Stimulated activated naive CD4-positive, alpha-beta T cell (primary cell): ENCODE data around the gene LGALS7B.
"Not testable (repeated sequence)": the region's sequence is repeated elsewhere in the genome, so short reads cannot be mapped to it uniquely, and the experiment has no call there.

Experiments used
- DNase-seq, 6 experiments: peaks; one replicate each; lab custom pipeline; 2025; lab: John Stamatoyannopoulos, UW

The LGALS7B gene

DNA sequence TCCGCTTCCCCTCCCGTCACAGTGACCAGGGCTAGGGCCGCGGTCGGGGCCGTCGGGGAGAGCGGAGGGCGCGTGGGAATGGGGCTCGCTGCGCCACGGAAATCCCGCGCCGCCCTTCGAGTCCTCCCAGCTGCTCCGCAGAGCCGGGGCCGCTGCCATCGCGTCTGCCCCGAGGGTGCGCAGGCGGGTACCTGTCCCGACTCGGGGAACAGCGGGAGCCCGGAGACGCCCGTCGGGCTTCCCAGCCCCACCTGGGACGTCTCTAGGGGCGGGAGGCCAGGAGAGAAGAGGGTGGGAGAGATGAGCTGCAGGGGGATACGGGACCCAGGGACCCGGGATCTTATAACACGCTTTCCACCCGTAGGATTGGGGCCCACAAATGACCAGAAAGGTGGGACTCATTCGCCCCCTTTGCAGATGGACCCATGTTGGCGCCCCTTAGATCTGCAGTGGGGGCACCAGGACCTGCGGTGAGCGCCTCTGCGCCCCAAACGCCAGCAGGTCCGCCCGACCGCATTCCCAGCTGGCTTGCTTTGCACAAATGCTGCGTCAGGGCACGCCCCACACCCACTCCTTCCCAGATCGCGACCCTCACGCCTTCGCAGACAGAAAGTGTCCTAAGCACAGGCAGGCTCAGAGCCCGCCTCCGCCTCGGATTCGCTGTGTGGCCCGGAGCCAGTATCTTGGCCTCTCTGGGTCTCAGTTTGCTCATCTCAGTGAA, 18.6 kb upstream of the LGALS7B start:
- peak in 2 of 6 experiments; percentile 14 to 41 for DNase-seq

- DNase-seq, result not testable (repeated sequence)
Measured at GRCh38 chr19:38770949-38771275, 18.1 kb upstream of the LGALS7B start.

- DNase-seq, result not testable (repeated sequence)
Measured at GRCh38 chr19:38771569-38771968, 17.4 kb upstream of the LGALS7B start.

DNA sequence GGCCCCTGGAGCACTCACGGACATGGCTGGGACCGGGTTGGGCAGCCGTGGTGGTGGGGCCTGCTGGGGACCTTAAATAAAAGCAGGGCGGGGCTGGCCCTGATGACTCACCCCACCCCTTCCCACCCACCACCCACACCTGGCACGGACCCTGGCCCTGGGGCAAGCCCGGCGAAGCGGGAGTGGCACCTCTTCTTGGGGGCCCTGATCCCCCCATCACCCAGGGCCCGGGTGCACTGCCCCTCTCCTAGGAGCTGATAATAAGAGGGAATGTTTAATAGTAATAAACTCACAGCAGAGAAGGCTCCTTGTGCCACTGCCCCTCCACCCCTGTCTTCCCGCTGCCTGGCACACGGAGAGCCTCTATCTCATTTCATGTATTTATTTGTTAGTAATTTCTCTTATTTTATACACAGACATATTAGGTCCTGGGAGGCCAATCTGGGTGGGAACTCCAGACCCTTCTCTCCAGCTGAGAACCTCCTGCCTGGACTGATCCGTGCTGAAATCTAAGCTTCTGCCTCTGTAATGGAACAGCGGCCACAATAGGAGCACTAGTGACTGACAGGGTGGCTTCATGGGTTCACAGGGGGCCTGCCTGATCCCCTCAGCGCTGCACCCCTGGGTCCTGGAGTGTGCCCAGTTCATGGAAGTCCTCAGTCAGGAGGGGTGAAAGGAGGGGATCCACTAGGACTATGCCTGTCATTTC, 15.4 kb upstream of the LGALS7B start, which contains the start of gene LGALS7:
Gene LGALS7 (minus strand): TSS at position 49 of the 709 bp plus-strand sequence. CDS start 25 bp downstream, at position 24.
- no peak for DNase-seq

DNA sequence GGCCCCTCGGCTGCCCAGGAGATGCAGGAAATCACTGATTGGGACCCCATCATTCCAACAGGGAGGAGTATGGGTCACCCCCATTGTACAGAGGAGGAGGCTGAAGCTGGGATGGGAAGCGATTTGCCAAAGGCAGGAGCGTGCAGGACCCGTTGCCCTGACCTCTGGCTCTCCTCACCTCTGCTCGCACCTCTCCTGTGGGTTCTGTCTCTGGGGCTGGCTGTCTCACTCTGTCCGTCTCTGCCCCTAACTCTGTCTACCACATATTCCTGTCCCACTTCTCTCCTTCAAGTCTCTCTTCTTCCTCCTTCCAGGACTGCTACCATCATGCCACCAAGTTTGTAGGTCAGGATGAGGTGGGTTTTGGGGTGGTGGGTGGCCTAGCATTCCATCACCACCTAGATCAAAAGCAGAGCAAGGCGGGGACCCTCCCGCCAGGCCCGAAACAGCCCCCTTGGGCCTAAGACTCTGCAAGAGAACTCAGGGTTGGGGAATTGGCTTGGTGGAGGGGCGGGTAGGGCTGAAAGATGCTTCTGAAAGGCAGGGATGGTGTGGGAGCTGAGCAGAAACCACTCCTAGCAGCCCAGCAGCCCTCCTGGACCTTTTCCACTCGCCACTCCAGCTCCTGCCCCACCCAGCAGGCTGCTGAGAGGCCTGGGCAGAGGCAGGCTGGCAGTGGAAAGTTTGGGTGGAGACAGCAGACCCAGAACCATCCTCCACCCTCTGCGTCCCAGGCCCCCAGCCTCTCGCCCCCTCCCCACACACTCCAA, 14.6 kb upstream of the LGALS7B start:
- DNase-seq, result no peak

GRCh38 chr19:38778733-38779132, 10.3 kb upstream of the LGALS7B start:
- DNase-seq, result no peak

DNA sequence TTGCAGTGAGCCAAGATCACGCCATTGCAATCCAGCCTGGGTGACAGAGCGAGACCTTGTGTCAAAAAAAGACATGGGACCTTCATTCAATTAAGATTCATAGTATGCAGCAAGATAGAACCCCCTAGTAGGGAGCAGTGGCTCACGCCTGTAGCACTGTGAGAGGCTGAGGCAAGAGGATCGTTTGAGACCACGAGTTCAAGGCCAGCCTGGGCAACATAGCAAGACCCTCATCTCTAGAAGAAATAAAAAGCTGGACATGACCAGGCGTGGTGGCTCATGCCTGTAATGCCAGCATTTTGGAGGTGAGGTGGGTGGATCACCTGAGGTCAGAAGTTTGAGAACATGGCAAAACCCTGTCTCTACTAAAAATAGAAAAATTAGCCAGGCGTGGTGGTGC, 8.6 kb upstream of the LGALS7B start:
- no peak for DNase-seq

- no peak for DNase-seq
Measured at GRCh38 chr19:38781058-38781457, 7.9 kb upstream of the LGALS7B start.

GRCh38 chr19:38782212-38782611, 6.8 kb upstream of the LGALS7B start:
- DNase-seq, result not testable (repeated sequence)

DNA sequence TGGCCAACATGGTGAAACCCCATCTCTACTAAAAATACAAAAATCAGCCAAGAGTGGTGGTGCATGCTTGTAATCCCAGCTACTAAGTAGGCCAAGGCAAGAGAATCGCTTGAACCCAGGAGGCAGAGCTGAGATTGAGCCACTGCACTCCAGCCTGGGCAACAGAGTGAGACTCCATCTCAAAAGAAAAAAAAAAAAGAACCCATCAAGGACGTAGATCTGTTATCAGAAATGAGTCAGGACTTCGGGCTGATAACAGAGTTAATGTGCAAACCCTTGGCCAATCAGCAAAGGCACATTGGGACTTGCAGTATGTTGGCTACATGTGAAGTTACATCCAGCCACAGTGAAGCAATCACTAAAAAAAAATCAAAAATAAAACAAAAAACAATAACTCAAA, 4.8 kb upstream of the LGALS7B start:
- DNase-seq, result no peak

GRCh38 chr19:38785187-38785699, 3.8 kb upstream of the LGALS7B start:
- no peak for DNase-seq

DNA sequence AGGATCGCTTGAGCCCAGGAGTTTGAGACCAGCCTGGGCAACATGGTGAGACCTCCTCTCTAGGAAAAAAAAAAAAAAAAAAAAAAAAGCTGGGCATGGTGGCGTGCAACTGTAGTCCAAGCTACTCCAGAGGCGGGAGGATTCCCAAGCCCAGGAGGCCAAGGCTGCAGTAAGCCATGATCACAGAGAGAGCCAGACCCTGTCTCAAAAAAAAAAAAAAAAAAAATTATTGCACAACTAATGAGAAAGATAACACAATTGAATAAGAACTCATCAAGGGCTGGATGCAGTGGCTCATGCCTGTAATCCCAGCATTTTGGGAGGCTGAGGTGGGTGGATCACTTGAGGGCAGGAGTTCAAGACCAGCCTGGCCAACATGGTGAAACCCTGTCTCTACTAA, 2.9 kb upstream of the LGALS7B start:
- DNase-seq, result not testable (repeated sequence)

DNA sequence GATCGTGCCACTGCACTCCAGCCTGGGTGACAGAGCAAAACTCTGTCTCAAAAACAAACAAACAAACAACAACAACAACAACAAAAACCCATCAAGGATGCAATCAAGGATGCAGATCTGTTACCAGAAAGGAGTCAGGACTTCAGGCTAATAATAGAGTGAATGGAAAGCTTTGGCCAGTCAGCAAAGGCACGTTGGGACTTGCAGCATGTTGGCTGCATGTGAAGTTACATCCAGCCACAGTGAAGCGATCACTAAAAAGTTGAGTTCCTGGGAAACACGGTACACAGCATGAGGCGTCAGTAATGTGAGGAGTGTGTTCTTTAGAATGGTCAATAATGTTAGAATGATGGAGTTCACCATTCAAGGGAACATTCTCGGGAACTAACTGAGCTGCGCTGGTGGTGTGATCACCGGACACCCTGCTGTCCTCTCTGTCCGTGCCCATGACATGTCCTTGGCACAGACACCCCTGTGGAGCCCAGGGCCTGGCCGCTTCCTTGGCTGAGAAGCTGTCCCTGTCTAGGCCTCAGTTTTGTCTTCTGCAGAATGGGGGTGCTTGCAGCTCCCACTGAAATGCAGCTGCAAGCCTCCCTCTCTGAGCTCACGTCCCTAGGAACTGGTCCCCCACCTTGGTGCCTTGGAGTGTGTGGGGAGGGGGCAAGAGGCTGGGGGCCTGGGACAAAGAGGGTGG, 2.3 kb upstream of the LGALS7B start:
- DNase-seq, result no peak

DNA sequence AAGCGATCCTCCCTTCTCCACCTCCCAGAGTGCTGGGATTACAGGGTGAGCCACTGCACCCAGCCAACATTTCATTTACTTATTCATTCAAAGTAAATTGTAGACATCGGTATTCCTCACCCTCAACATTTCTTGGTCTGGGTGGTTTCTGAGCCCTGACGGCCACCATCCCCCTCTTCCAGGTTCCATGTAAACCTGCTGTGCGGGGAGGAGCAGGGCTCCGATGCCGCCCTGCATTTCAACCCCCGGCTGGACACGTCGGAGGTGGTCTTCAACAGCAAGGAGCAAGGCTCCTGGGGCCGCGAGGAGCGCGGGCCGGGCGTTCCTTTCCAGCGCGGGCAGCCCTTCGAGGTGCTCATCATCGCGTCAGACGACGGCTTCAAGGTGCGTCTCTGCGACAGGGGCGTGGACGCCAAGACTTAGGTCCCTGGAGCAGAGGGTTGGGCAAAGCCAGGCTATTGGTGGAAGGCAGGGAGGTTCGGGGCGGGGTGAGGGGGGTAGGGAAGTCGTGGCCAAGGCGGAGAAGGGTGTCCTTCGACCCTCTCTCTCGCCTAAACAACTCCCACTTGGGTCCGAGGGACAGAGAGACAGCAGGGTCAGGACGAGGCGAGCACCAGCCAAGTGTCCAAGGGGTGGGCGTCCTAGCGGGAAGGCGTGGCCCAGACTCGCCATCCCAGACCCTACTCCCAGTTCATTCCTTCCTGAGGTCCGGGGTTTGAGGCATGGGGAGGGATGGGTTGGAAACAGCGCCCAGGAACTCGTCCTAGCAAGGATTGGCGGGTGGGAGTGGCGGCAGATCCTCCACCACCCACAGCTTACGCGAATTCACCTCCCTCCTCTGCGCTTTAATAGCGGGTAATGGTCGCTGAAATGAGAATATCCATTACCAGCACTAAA, 1.8 kb downstream of the LGALS7B start:
- DNase-seq, result not testable (repeated sequence)

GRCh38 chr19:38791451-38792064, 2.6 kb downstream of the LGALS7B start:
- DNase-seq, result not testable (repeated sequence)

DNA sequence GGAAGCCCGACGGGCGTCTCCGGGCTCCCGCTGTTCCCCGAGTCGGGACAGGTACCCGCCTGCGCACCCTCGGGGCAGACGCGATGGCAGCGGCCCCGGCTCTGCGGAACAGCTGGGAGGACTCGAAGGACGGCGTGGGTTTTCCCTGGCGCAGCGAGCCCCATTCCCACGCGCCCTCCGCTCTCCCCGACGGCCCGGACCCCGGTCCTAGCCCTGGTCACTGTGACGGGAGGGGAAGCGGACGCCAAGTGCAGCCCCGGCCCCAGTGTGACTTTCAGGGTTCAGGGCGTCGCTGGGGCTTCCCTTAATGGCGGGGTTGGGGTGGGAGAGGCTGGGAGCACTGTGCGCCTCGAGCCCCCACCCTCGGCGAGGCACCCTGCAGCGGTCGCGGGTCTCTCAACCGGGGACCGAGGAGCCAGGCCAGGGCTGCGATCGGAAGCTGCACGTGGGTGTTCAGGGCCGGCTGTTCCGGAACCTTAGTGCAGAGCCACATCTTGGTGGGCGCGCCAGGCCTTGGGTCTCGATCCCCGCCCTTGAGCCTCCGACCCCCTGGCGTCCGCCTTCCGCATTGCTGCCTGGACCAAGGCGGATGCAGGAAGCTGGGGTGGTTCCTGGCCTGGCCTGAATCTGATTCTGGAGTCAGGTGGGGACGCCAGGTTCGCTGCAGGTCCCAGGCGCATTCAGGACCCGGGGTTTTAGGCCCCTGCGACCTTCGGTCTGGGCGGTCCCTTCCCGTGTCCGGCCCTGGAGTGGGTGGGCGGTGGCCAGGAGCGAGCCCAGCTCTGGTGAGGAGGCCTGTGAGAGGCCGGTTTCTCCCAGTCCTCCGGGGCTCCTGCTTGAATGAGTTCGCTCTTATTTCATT, 3.5 kb downstream of the LGALS7B start:
- DNase-seq, result peak in 4 of 6 experiments; percentile 12 to 31 (median 14)

DNA sequence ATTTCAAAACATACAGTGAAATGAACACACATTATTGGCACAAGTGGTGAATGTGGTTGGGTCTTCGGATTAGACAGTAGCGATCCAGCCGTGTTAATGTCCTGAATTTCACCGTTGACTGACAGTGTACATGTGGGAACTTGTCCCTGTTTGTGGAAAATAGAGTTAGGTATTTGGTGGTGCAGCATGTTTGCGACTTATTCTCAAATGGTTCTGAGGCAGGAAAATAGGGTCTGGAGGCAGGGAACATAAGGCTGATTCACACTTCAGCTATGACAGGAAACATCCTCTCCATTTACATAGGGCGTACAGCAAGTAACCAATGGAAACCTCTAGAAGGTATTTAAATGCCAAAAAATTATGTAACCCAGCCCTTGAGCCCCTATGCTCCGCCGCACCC, 4.2 kb downstream of the LGALS7B start:
- no peak for DNase-seq

- no peak for DNase-seq
Measured at GRCh38 chr19:38793671-38794070, 4.7 kb downstream of the LGALS7B start.

DNA sequence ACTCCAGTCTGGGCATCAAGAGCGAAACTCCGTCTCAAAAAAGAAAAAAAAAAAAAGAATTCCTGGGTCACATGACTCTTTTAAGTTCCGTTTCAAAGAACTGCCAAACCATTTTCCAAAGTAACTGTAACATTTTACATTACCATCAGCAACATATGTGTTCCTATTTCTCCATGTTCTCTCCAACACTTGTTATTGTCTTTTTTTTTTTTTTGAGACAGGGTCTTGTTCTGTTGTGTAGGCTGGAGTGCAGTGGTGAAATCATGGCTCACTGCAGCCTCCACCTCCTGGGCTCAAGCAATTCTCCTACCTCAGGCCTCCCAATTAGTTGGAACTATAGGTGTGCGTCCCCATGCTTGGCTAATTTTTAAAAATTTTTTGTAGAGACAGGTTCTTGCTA, 6.5 kb downstream of the LGALS7B start:
- DNase-seq, result no peak
